Panc1 (cell line): ENCODE measurements around the gene THSD7B.

Experiments used
- TF ChIP-seq, protein P1 (sequence below): fragments of 450-650 bp; IDR thresholded peaks from 2 replicates; pipeline ENCODE4 v1.5.1; 2017; ENCODE audit warnings: mild to moderate bottlenecking
- TF ChIP-seq, protein P2 (sequence below), 2 experiments: IDR thresholded peaks; 2 replicates each; pipeline ENCODE4 v1.6.1; 2011 to 2012; ENCODE audit warnings: low read depth in 2 of 2, control low read depth in 1 of 2, low read length in 1 of 2, mild to moderate bottlenecking in 1 of 2, moderate library complexity in 1 of 2; ENCODE audit not compliant: insufficient read depth in 1 of 2

DNA sequence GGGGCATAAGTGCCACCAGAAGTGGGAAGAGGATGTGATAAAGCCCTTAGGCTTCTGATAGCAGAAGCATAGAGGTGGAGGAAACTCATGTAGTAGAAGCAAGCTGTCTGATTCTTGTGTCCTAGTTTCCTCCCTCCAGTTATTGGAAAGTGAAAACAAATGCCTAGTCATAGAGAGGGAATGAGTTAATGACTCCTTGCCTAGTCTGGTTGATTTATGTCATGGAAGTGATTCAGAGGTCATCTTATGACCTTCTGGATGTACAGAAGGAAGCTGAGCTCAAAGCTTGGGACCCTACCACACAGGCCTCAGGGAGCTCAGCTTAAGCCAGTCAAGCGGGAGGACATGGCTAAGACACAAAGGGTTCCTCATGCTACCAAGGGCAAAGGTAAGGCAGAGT lies 232.2 kb downstream of the THSD7B start:
- TF ChIP-seq, protein P1, sequence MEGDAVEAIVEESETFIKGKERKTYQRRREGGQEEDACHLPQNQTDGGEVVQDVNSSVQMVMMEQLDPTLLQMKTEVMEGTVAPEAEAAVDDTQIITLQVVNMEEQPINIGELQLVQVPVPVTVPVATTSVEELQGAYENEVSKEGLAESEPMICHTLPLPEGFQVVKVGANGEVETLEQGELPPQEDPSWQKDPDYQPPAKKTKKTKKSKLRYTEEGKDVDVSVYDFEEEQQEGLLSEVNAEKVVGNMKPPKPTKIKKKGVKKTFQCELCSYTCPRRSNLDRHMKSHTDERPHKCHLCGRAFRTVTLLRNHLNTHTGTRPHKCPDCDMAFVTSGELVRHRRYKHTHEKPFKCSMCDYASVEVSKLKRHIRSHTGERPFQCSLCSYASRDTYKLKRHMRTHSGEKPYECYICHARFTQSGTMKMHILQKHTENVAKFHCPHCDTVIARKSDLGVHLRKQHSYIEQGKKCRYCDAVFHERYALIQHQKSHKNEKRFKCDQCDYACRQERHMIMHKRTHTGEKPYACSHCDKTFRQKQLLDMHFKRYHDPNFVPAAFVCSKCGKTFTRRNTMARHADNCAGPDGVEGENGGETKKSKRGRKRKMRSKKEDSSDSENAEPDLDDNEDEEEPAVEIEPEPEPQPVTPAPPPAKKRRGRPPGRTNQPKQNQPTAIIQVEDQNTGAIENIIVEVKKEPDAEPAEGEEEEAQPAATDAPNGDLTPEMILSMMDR: no peak
- TF ChIP-seq, protein P2, sequence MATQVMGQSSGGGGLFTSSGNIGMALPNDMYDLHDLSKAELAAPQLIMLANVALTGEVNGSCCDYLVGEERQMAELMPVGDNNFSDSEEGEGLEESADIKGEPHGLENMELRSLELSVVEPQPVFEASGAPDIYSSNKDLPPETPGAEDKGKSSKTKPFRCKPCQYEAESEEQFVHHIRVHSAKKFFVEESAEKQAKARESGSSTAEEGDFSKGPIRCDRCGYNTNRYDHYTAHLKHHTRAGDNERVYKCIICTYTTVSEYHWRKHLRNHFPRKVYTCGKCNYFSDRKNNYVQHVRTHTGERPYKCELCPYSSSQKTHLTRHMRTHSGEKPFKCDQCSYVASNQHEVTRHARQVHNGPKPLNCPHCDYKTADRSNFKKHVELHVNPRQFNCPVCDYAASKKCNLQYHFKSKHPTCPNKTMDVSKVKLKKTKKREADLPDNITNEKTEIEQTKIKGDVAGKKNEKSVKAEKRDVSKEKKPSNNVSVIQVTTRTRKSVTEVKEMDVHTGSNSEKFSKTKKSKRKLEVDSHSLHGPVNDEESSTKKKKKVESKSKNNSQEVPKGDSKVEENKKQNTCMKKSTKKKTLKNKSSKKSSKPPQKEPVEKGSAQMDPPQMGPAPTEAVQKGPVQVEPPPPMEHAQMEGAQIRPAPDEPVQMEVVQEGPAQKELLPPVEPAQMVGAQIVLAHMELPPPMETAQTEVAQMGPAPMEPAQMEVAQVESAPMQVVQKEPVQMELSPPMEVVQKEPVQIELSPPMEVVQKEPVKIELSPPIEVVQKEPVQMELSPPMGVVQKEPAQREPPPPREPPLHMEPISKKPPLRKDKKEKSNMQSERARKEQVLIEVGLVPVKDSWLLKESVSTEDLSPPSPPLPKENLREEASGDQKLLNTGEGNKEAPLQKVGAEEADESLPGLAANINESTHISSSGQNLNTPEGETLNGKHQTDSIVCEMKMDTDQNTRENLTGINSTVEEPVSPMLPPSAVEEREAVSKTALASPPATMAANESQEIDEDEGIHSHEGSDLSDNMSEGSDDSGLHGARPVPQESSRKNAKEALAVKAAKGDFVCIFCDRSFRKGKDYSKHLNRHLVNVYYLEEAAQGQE (IDR thresholded peaks at IDR 0.05; ENCODE audit: insufficient read depth in 1 of 2, low read depth in 2 of 2, low read length in 1 of 2): no peak
